Panc1 (cell line): ENCODE results near the gene GPR135. TPM values are rescaled to one million over a fixed set of nuclear protein-coding genes. Genes with fewer than 3 reads are reported as not detected.

Source experiments
- ATAC-seq: fragments of 200-7000 bp; cut with Tn5 transposase; 2 replicates; pipeline ENCODE4 v1.9.1; 2020; ENCODE audit warnings: mild to moderate bottlenecking, moderate library complexity
- BruUV-seq: library from RNA; stranded (reverse); fragments of 400-500 nt; replicated peaks from 2 replicates; lab custom pipeline; 2021; lab: Mats Ljungman, UMichigan
- CTCF ChIA-PET: fragments of 300-600 bp; sonication (Branson Sonifier 250); formaldehyde crosslinking; loops from one replicate; lab custom pipeline; 2022; ENCODE audit warnings: antibody characterized with exemption; lab: Charles Lee
- POLR2A ChIA-PET: fragments of 300-600 bp; sonication (Branson Sonifier 250); formaldehyde crosslinking; loops from one replicate; lab custom pipeline; 2022; ENCODE audit warnings: antibody characterized with exemption; lab: Charles Lee
- DNase-seq: peaks from one replicate; pipeline ENCODE4 v3.0.0-alpha.2; 2010; ENCODE audit warnings: low read depth, low spot score
- H3K27ac ChIP-seq: 2 replicates; pipeline ENCODE4 v1.5.1; 2011; ENCODE audit warnings: mild to moderate bottlenecking, low read length, inconsistent platforms
- H3K27me3 ChIP-seq: fragments of 200-500 bp; sonication (Bioruptor generic); 2 replicates; pipeline ENCODE4 v1.6.0; 2014; ENCODE audit warnings: low read length, inconsistent platforms; ENCODE audit not compliant: control insufficient read depth, insufficient read depth
- H3K36me3 ChIP-seq: fragments of 200-500 bp; sonication (Bioruptor generic); 2 replicates; pipeline ENCODE4 v1.5.1; 2014; ENCODE audit warnings: inconsistent platforms, mild to moderate bottlenecking, low read length, moderate library complexity; ENCODE audit not compliant: control insufficient read depth, insufficient read depth
- H3K4me1 ChIP-seq: 2 replicates; pipeline ENCODE4 v1.5.1; 2011; ENCODE audit warnings: inconsistent platforms, mild to moderate bottlenecking, low read length, moderate library complexity; ENCODE audit not compliant: control insufficient read depth, insufficient read depth
- H3K4me3 ChIP-seq, 2 experiments: 2 replicates each; pipeline ENCODE4 v1.5.1; 2011 to 2012; ENCODE audit warnings: low read depth in 2 of 2, low read length in 2 of 2, mild to moderate bottlenecking in 2 of 2, inconsistent platforms in 1 of 2, moderate library complexity in 1 of 2
- H3K9me3 ChIP-seq: fragments of 200-500 bp; sonication (Bioruptor generic); 2 replicates; pipeline ENCODE4 v1.5.1; 2014; ENCODE audit warnings: low read depth, mild to moderate bottlenecking, inconsistent platforms, low read length, moderate library complexity; ENCODE audit not compliant: control insufficient read depth, insufficient read depth
- CTCF ChIP-seq: fragments of 450-650 bp; IDR thresholded peaks from 2 replicates; pipeline ENCODE4 v1.5.1; 2017; ENCODE audit warnings: mild to moderate bottlenecking
- POLR2AphosphoS5 ChIP-seq: IDR thresholded peaks from 2 replicates; pipeline ENCODE4 v1.6.1; 2012; ENCODE audit warnings: mild to moderate bottlenecking, low read depth, low read length, moderate library complexity
- SIN3A ChIP-seq: IDR thresholded peaks from 2 replicates; pipeline ENCODE4 v1.6.1; 2012; ENCODE audit warnings: low read depth, mild to moderate bottlenecking, low read length, moderate library complexity, borderline replicate concordance; ENCODE audit not compliant: insufficient read depth
- TCF7L2 ChIP-seq: IDR thresholded peaks from 2 replicates; pipeline ENCODE4 v1.6.1; 2011; ENCODE audit warnings: mild to moderate bottlenecking, low read depth, low read length, inconsistent platforms
- in situ Hi-C: cut with HindIII; loops from 2 replicates; pipeline ENCODE4 v1.10.0; 2016; ENCODE audit warnings: low sequenced_read_pairs, low pct_unique_long_range_greater_than_20kb
- intact Hi-C: fragments of 100-400 bp; cut with micrococcal nuclease; formaldehyde crosslinking; loops from one replicate; pipeline ENCODE4 v1.10.0; 2022; ENCODE audit not compliant: unreplicated experiment
- total RNA-seq: library from RNA; stranded (reverse); gene quantifications from one replicate; pipeline ENCODE4 v1.2.1, GENCODE V29; 2021; ENCODE audit not compliant: unreplicated experiment
- TF ChIP-seq, protein P1 (sequence below), 2 experiments: IDR thresholded peaks; 2 replicates each; pipeline ENCODE4 v1.6.1; 2011 to 2012; ENCODE audit warnings: low read depth in 2 of 2, control low read depth in 1 of 2, low read length in 1 of 2, mild to moderate bottlenecking in 1 of 2, moderate library complexity in 1 of 2; ENCODE audit not compliant: insufficient read depth in 1 of 2

The GPR135 gene
- total RNA-seq, 1 experiment from 2014 or later = 3.1 TPM

DNA sequence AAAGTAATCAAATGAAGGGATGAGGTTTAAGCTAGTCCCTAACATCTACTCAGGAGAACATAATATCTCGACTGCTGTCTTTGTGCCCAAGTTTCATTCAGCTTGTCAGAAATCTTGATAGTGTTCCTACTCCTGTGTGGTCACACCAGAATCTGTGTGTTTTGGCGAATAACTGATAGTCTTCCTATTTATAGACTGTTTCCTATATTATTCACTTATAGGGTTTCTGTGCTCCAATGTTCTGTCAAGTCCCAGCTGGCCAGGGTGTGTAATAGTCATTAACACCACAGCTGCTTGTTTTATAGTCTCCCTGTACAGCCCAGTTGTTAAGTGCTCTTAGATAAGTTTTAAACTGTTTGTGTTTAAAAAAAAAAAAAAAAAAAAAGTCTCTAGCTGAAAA, 45.9 kb downstream of the GPR135 start:
- H3K27ac ChIP-seq = no peak overlapping the region
- ChIA-PET POLR2A (no interaction called here), CTCF (no interaction called here)
- no peak for TF ChIP-seq CTCF
- no peak for TF ChIP-seq POLR2AphosphoS5
- TF ChIP-seq SIN3A = no peak
- TF ChIP-seq, protein P1, sequence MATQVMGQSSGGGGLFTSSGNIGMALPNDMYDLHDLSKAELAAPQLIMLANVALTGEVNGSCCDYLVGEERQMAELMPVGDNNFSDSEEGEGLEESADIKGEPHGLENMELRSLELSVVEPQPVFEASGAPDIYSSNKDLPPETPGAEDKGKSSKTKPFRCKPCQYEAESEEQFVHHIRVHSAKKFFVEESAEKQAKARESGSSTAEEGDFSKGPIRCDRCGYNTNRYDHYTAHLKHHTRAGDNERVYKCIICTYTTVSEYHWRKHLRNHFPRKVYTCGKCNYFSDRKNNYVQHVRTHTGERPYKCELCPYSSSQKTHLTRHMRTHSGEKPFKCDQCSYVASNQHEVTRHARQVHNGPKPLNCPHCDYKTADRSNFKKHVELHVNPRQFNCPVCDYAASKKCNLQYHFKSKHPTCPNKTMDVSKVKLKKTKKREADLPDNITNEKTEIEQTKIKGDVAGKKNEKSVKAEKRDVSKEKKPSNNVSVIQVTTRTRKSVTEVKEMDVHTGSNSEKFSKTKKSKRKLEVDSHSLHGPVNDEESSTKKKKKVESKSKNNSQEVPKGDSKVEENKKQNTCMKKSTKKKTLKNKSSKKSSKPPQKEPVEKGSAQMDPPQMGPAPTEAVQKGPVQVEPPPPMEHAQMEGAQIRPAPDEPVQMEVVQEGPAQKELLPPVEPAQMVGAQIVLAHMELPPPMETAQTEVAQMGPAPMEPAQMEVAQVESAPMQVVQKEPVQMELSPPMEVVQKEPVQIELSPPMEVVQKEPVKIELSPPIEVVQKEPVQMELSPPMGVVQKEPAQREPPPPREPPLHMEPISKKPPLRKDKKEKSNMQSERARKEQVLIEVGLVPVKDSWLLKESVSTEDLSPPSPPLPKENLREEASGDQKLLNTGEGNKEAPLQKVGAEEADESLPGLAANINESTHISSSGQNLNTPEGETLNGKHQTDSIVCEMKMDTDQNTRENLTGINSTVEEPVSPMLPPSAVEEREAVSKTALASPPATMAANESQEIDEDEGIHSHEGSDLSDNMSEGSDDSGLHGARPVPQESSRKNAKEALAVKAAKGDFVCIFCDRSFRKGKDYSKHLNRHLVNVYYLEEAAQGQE (IDR thresholded peaks at IDR 0.05; ENCODE audit: insufficient read depth in 1 of 2, low read depth in 2 of 2, low read length in 1 of 2) = no peak
- no peak for TF ChIP-seq TCF7L2
- no peaks in the 10 kb centered on the region for H3K36me3 ChIP-seq
- ATAC-seq = no peak
- no peaks in the 10 kb centered on the region for H3K27me3 ChIP-seq
- in situ Hi-C loops (no loop called here), intact Hi-C loops (no loop called here)
- BruUV-seq = no TSS peak
- no peak for DNase-seq
- H3K9me3 ChIP-seq = no peaks in the 10 kb centered on the region
- H3K4me3 ChIP-seq = no peak overlapping the region
- H3K4me1 ChIP-seq = no peaks in the 10 kb centered on the region

GRCh38 chr14:59417311-59417710, 47.9 kb downstream of the GPR135 start:
- H3K36me3 ChIP-seq = no peaks in the 10 kb centered on the region
- ATAC-seq = no peak
- no peaks in the 10 kb centered on the region for H3K27me3 ChIP-seq
- H3K4me1 ChIP-seq = no peaks in the 10 kb centered on the region
- BruUV-seq = no TSS peak
- no peaks in the 10 kb centered on the region for H3K9me3 ChIP-seq
- ChIA-PET CTCF (no interaction called here), POLR2A (no interaction called here)
- H3K27ac ChIP-seq = no peak overlapping the region
- intact Hi-C loops = no loop called here
- DNase-seq = no peak
- TF ChIP-seq, protein P1 (IDR thresholded peaks at IDR 0.05; ENCODE audit: insufficient read depth in 1 of 2, low read depth in 2 of 2, low read length in 1 of 2) = no peak
- TF ChIP-seq TCF7L2 (no peak), POLR2AphosphoS5 (no peak), SIN3A (no peak), CTCF (no peak)
- in situ Hi-C loops = no loop called here
- H3K4me3 ChIP-seq = no peak overlapping the region
